HG02642 (cell line): Measurements from ENCODE around the gene TAS1R2.

Source experiments
- ATAC-seq: cut with Tn5 transposase; IDR thresholded peaks from one replicate; pipeline ENCODE4 v1.9.1; 2021; ENCODE audit warnings: mild to moderate bottlenecking; ENCODE audit not compliant: unreplicated experiment, poor library complexity

TAS1R2 gene

DNA sequence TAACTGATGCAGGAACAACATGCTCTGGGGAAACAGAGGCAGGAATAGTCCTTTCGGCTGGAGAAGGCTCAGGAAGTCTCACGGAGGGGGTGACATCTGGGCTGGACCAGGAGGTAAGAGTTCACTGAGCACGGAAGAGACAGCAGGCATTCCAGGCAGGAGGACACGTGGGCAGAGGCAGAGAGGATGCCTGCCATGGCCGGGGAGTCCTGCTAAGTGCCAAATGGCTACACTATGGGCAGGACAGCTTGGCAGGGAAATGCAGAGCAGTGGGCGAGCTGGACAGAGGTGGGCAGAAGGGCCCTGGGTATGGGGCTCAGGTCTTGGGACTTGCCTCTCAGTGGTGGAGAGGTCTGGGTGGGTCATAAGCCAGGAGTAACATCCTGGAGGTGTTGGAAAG, 25.3 kb upstream of the TAS1R2 start:
- no peak for ATAC-seq

DNA sequence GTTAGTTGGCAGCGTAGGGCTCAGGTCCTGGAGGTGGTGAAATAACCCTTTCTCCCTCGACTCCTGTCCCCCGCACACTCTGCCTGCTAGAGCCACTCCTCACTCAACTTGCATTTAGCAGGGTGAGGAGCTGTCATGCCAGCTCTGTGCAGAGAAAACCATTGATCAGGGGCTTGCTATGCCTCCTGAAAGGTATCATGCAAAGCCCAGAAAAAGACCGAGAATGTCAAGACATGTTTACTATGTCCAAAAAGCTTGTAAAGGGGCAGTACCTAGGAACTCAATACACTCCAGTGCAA, 24.9 kb upstream of the TAS1R2 start:
- no peak for ATAC-seq

DNA sequence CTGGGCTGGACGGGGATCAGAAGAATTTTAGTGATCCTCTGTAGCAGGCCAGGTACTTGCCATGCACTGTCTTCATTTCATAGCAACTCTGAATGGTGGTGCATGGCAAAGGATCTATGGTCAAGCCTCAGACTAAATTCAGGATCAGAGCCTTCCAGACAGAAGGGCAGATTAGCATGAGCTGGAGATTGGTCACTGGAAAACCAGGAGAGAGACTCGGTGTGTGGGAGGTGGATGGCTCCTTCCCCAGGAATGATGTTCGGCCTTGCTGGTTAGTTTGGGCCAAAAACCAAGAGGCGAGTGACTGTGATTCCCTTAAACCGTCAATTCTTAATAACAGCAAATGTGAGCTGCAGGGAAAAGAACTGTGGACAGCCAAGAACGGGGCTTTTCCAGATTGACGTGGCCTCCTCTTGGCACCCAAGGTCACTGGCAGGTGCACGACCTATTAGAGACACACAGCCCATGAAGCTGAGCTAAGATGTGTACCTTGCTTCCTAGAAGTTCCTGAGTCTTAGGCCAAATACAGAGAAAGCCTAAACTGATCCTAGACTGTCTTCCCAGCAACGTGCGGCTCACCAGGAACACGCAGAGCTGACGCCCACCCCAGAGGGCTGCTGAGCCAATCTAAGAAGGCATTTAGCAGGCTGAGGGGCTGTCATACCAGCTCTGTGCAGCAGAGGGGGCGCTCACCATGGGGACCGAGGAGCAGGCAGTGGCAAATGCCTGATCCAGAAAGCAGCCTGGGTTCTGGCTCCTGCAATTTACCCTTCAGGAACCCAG, 24.4 kb upstream of the TAS1R2 start:
- no peak for ATAC-seq

DNA sequence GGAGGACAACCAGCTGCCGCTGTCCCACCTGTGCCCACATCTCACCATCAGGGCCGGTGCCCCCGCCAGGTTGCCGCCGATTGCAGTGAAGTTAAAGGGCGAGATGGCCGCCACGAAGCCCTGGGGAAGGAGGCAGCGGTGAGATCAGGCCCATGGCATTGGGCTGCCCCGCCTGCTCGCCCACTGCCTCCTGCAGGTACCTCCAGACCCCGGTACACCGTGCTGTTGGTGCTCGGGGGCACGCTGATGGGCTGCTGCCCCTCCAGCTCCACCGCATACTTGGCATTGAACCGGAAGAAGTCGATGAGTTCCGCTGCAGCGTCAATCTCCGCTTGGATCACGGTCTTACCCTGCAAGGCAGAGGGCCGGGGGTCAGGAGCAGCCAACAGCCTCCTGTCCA, 23.6 kb upstream of the TAS1R2 start:
- ATAC-seq: no peak

DNA sequence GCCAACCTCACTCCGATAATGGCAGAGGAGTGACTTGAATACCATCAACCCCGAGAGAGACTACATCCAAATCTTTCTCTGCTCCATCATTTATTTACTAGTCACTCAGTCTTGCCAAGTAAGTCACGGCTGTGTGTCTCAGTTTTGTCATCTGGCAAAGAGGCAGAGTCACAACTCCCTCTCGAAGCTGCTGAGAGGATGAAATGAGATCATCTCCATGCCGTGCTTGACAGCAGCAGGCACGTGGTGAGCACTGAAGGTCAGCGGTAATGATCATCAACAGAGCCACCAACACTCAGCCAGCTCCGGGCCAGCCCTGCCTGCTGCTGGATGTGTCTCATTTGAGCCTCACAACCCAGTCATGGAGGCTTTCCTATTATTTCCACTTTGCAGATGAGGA, 23.0 kb upstream of the TAS1R2 start:
- no peak for ATAC-seq

DNA sequence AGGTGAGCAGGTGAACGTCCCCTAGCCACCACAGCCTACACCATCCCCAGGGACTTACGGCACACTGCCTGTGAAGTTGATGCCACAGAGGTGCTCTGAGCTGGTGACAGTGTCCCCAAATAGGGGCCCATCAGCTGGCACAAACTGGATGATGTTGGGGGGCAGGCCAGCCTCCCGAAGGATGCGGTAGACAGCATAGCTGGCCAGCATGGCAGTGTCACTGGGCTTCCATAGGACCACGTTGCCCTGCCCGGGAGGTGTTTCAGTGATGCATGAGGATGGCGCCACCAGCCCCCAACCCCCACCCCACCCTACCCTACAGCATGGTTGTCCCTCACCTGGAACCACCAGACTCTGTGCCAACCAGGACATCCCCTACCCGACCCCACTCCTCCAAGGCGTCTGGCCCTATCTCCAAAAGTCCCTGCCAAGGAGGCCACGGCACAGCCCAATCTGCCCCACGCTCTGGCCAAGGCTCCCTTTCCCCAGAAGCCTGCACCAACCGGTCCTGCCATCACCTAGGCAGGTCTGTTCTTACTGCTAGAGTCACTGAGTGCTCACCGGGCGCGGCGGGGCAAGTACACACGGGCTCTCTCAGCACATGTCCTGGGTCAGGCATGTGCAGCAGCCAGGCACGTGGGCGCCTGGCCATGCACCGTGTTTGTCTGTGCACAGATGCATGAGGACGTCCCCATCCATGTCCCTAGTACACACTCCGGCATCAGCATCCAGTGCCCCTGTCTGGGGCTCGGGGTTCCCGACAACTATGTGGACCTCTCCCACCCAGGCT, 22.4 kb upstream of the TAS1R2 start:
- ATAC-seq: no peak

DNA sequence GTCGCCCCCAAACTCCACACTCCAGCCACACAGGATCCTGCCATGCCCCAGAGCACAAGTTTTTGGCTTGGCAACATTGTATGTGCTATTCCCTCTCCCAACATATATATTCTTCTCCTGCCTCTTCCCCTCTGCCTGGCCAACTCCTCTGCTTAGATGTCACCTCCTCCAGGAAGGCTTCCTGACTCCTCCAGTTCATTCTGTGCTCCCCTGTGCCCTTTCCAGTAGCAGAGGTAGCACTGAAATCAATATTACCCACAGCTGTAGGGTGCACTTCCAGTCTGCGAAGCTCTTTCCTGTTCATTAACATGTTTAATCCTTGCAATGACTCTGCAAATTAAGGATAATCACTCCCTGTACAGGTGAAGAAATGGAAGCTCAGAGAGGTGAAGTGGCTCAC, 21.7 kb upstream of the TAS1R2 start:
- no peak for ATAC-seq

DNA sequence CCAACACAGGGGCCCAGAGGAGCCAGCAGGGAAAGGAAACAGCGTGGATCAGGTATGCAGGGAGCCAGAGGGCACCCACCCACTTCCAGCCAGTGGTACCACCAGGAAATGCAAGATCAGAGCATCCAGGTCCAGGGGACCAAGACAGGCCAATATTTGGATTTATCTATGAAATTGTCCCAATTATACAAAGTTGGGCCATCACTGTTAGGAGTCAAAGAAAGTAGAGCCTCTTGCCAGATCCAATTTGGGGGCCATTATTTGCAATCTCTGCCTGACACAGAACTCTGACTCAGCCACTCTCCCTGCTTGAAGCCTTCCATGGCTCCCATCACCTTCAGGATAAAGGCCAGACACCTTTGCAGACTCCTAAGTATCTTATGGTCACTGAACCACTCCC, 21.1 kb upstream of the TAS1R2 start:
- ATAC-seq: no peak

DNA sequence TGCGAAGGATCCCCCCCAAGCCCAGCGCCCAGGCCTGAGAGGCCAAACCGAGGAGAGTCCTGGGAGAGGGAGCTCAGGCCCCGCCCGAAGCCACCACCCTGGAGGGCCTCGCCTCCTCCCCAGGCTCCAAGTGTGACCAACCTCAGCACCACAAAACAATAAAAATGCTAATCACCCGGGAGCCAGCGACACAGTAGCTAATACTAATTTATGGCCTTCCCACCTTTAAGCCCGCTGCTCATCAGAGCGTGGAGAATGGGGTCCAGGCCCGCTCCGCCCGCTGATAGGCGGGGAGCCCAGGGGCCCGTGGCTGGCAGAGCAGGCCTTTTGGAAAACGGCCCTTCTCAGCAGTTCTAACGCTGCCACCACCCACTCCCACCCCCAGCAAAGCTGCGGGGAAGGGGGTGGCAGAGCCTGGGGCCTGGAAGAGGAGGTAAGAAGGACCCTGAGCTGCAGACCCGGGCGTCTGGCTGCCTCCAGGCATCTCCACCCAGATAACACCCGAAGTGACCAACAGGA, 20.4 kb upstream of the TAS1R2 start:
- no peak for ATAC-seq

DNA sequence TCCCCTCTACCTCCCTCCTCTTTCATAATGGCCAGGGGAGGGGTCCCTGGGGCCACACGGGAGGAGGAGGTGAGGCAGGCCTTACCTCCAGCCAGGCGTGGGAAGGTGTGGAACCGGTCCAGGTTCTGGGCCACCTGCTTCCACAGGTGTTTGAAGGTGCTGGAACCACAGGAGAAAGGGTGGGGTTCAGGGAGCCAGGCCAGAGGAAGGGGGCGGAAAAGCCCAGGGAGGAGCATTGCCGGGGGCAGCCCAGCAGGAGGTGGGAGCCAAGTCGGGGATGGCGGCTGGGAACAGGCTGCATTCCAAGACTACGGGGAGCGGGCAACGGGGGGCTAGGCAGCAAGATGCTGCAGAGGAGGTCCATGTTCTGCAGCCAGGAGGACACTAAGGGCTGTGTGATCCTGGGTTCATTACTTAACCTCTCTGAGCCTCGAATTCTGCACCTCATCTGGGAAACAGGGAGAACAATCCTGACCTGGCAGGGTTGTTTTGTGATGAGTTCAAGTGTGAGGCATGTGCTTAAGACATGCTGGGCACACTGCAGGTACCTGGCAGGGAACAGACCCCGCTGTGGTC, 19.8 kb upstream of the TAS1R2 start:
- ATAC-seq: no peak

DNA sequence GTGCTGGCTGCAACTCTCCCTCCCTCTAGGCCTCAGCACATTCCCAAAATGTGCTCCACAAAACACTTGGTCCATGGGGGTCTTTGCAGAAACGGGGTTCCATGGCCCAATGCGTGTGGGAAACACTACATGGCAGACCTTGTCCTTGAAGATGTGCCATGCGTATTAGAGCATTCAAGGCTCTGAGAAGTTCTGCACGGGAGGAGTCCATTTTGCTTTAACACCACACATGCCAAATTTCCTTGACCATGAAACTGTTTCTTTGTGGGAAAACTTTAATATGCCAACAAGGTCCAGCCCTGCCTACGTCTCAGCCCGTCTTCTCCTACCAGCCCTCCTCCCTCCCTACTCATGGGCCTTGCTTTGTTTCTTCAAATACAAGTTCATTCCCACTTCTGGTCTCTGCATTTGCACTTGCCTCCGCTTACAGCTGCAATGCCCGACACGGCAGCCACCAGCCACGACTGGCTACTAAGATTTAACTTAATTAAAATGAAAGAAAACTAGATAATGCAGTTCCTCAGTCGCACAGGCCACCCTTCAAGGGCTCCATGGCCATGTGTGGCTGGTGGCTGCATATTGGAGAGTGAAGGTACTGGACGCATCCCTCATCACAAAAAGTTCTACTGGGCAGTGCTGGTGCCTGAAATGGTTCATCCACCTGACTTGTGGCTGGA, 19.2 kb upstream of the TAS1R2 start:
- no peak for ATAC-seq

DNA sequence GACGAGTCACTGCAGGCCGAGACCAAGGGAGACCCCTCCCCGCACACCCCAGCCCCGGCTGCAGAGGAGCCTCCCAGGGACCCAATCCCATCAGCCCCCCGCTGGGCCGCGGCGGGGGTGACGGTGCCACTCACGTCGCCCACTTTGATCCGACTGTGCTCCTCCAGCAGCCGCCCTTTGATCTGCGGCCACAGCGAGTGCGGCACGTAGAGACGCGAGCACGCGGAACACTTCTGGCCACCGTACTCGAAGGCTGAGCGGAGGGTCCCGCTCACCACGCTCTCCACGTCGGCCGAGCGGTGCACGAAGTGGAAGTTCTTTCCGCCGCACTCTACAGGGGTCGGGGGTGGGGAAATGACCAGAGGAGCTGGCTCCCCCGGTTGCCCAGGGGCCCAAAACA, 17.8 kb upstream of the TAS1R2 start:
- ATAC-seq: no peak

DNA sequence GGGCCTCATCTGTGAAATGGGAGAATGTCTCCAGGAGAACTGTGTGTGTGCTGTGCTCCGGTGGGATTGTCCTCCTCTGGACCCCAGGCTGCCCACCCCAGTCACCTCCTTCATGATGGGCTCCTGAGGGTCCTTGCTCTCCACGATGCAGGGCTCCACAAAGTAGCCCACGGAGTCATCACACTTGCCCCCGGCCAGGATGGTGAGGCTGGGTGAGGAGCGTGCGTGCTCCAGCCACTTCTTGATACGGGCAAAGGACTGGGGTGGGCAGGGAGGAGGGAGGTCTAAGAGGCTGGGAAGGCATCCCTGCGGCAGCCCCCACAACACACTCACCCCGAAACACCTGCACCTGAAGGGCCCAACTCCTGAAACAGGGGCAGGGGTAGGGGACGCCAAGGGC, 16.8 kb upstream of the TAS1R2 start:
- ATAC-seq: no peak

DNA sequence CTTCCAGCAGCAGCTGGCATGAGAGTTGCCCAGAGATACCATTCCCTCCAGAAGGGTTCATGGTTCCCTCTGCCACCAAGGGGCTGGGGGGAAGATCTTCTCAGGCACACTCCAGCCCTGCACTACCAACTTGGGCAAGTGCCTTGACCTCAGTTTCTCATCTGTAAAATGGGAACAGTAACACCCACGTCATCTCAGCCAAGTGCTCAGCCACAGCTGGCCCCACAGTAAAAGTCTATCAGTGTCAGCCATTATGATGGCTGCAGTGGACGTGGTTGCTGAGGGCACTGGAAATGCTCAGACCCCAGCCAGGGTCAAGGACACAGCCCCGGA, 16.3 kb upstream of the TAS1R2 start:
- ATAC-seq: no peak

DNA sequence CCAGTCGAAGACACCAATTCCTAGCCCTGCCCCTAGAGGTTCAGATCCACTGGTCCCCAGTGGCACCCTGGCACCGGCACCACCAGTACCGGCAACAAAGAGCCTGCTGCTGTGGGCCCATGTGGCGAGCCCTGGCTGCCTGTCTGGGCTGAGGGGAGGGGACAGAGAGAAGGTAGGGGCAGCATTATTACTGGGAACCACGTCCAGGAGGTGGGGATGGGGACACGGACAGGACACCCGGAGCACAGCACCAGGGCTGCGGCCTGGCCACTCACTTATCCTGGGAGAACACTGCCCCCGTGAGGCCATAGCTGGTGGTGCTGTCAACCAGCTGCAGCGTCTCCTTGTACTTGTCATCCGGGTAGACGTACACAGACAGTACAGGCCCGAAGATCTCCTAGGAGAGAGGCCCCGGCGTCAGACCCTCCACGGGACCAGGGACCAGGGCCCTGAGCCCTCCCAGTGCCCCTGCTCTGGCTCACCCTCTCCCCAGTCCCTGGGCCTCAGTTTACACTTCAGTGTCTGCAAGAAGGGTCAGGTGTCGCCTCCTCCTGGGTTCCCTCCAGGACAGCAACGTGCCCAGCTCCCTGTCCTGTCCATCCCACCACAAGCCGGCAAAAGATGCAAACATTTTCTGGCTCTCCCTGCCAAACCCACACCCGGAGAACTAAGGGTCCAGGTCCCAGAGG, 15.8 kb upstream of the TAS1R2 start:
- no peak for ATAC-seq

DNA sequence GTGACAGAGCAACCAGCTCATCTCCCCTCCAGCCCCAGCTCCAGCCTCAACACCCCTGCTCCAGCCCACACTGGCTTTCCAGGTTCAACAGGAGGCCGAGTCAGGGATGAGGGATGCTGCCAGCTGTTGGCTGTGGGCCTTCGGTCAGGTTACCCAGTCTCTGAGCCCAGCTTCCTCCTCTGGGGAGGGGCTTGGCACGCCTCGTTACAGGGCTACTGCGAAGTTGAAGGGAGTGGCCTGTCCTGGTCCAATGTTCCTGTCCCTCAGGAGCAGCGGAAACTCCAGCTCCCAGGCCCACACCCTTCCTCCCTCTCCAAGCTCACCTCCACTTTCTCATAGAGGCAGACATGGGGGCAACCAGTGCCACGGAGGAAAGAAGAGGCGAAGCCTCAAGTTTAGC, 15.1 kb upstream of the TAS1R2 start:
- no peak for ATAC-seq

DNA sequence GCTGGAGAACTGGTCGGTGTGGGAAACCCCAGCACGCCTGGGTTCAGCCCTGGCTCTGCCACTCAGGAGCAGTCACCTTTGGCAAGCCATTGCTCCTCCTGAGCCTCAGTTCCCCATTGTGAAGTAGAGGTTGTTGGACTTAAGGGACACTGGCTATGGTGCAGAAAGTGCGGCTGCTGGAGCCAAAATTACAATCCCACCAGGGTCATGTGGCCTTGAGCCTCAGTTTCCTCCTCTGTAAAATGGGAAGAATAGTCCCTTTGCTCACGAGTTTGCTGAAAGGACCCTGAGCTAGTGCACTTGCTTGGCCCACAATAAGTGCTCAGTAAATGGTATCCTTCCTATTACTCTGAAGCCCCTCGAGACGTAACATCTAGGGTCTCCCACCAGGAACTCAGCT, 14.6 kb upstream of the TAS1R2 start:
- no peak for ATAC-seq

DNA sequence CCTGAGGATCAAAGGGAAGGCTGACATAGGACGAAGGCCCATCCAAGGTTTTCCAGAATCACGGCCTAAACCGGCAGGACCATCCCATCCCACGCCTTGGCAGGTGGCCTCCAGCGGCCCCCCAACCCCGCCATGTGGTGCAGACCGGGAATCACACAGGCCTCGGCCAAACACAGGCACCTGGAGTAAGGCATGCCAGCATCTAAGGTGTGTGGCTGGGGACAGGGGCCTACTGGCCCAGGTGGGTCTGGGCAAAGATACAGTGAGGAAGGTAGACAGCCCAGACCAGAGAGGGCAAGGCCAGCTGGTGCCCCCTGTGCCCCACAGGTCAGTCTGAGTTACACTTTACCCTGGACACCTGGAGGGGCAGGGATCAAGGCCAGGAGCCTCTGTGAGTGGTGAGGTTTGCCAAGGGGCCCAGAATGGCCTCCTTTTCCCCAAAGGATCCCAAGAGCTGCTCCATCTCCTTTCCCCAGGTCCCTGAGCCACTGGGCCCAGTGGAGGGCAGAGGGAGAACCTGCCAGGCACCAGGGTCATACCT, 12.7 kb upstream of the TAS1R2 start:
- no peak for ATAC-seq

DNA sequence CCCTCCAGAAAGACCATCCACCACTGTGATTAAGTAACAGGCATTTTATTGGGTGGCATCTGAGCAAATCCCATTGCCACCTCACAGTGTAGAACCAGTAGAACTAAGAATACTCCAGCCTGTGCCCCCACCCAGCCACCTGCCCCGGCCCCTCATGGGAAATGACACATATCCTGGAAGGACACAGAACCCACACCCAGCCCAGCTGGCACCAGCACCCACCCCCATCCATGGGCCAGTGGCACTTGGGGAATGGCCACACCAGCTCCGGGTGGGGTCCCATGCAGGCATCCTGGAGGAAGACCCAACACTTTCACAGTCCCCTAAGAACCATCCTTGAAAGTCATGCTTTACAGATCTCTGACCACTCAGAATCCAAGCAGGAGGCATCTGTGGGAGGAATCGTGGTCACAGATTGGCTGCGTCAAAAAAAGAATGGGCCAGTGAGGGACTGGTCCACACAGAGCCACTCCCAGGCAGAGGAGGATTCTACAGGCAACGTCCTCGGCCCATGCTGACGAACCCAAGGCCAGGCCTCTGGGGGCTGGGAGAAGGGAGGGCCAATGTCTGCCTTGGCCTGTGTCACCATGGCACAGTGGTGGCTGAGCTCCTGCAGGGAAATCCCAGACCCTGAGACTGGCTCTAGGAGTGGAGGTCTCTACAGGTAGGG, 12.1 kb upstream of the TAS1R2 start:
- no peak for ATAC-seq

DNA sequence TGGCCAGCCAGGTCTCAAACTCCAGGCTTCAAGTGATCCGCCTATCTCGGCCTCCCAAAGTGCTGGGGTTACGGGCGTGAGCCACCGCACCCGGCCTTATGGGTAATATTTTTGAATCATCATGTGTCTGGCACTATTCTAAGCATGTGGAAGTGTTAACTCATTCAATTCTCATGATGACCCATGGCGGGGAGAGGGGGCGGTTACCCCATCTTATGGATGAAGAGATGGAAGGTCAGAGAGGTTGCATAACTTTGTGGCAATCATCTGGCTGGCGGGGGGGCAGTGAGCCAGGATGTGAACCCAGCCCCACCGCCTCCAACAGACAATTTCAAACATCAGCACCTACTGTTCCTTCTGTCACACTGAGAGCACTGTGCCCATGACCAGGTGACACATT, 11.5 kb upstream of the TAS1R2 start:
- ATAC-seq: no peak
